Measurements from ENCODE around the gene COPRS.

The COPRS gene

DNA sequence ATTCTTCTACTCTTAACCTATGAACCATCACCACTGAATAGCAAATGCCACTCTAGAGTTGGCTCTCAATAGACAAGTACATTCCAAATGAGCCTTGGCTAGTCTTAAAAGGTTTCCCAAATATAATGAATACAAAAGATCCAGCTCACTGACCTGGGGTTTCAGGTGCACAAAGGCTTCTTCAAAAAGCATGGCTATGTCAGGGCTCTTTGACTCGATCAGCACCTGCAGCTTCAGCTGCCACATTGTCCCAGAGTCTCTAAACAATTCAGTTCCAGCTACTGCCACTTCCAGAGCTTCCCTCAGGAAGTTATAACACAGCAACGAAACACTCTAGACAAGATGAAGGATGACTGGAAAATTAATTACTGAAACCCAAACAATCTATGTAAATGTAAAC, 16.0 kb upstream of the COPRS start:
- Histone ChIP-seq H3K9me3 (ENCODE audit: insufficient read depth, low read depth, low read length) (no peaks in the 10 kb centered on the region), H3K4me1 (ENCODE audit: insufficient read depth, low read length, poor library complexity, severe bottlenecking) (no peaks in the 10 kb centered on the region), H3K36me3 (ENCODE audit: insufficient read depth, low read length) (peaks cover 71% of the 10 kb centered on the region; the same call in 1 of the 2 replicates), H3K79me2 (ENCODE audit: insufficient read depth, low read length) (no peaks in the 10 kb centered on the region), H4K20me1 (ENCODE audit: insufficient read depth, low read length, poor library complexity, severe bottlenecking) (no peaks in the 10 kb centered on the region), H3K4me2 (ENCODE audit: low read depth, low read length, poor library complexity, severe bottlenecking) (no peak overlapping the region), H3K9ac (ENCODE audit: low read depth, low read length, poor library complexity, severe bottlenecking) (no peak overlapping the region), H3K9me2 (replicated peaks; ENCODE audit: low read depth, low read length) (no peaks in the 10 kb centered on the region), H3K4me3 (ENCODE audit: low read length, poor library complexity, severe bottlenecking) (no peak overlapping the region), H2AFZ (ENCODE audit: low read length) (no peak overlapping the region), H3K27me3 (ENCODE audit: insufficient read depth, low read length, poor library complexity, severe bottlenecking) (no peaks in the 10 kb centered on the region), H3F3A (ENCODE audit: low read depth) (no peaks in the 10 kb centered on the region)
- TF ChIP-seq EZH2phosphoT487 (IDR thresholded peaks at IDR 0.05; ENCODE audit: borderline replicate concordance), result no peak
- TF ChIP-seq CTCF (conservative IDR thresholded peaks at IDR 0.05; ENCODE audit: low read length), result no peak

- Histone ChIP-seq H3K27me3 (ENCODE audit: insufficient read depth, low read length, poor library complexity, severe bottlenecking) (no peaks in the 10 kb centered on the region), H4K20me1 (ENCODE audit: insufficient read depth, low read length, poor library complexity, severe bottlenecking) (no peaks in the 10 kb centered on the region), H3K9me3 (ENCODE audit: insufficient read depth, low read depth, low read length) (no peaks in the 10 kb centered on the region), H2AFZ (ENCODE audit: low read length) (no peak overlapping the region), H3K4me1 (ENCODE audit: insufficient read depth, low read length, poor library complexity, severe bottlenecking) (no peaks in the 10 kb centered on the region), H3K9ac (ENCODE audit: low read depth, low read length, poor library complexity, severe bottlenecking) (no peak overlapping the region), H3K9me2 (replicated peaks; ENCODE audit: low read depth, low read length) (no peaks in the 10 kb centered on the region), H3K4me3 (ENCODE audit: low read length, poor library complexity, severe bottlenecking) (no peak overlapping the region), H3K36me3 (ENCODE audit: insufficient read depth, low read length) (peaks cover 66% of the 10 kb centered on the region; the same call in 1 of the 2 replicates), H3K4me2 (ENCODE audit: low read depth, low read length, poor library complexity, severe bottlenecking) (no peak overlapping the region), H3F3A (ENCODE audit: low read depth) (no peaks in the 10 kb centered on the region), H3K79me2 (ENCODE audit: insufficient read depth, low read length) (no peaks in the 10 kb centered on the region)
- TF ChIP-seq EZH2phosphoT487 (IDR thresholded peaks at IDR 0.05; ENCODE audit: borderline replicate concordance), result no peak
- no peak for TF ChIP-seq CTCF (conservative IDR thresholded peaks at IDR 0.05; ENCODE audit: low read length)
Observed at GRCh38 chr17:31869797-31870568, 10.9 kb upstream of the COPRS start.

DNA sequence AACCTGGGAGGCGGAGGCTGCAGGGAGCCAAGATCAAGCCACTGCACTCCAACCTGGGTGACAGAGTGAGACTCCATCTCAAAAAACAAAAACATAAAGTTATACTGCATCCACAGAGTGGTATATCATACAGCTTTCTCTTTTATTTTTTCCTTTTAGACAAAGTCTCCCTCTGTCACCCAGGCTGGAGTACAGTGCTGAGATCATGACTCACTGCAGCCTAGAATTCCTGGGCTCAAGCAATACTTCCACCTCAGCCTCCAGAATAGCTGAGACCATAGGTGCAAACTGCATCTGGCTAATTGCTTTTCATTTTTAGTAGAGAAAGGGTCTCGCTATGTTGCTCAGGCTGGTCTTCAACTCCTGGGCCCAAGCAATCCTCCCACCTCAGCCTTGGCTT, 10.0 kb upstream of the COPRS start:
- no peak overlapping the region for H3K4me2 ChIP-seq (ENCODE audit: low read depth, low read length, poor library complexity, severe bottlenecking)
- no peaks in the 10 kb centered on the region for H3K9me2 ChIP-seq (replicated peaks; ENCODE audit: low read depth, low read length)
- H3K4me1 ChIP-seq (ENCODE audit: insufficient read depth, low read length, poor library complexity, severe bottlenecking), result no peaks in the 10 kb centered on the region
- no peak overlapping the region for H3K9ac ChIP-seq (ENCODE audit: low read depth, low read length, poor library complexity, severe bottlenecking)
- peaks cover 72% of the 10 kb centered on the region; the same call in 1 of the 2 replicates for H3K36me3 ChIP-seq (ENCODE audit: insufficient read depth, low read length)
- no peaks in the 10 kb centered on the region for H3K9me3 ChIP-seq (ENCODE audit: insufficient read depth, low read depth, low read length)
- H3F3A ChIP-seq (ENCODE audit: low read depth), result no peaks in the 10 kb centered on the region
- no peaks in the 10 kb centered on the region for H3K27me3 ChIP-seq (ENCODE audit: insufficient read depth, low read length, poor library complexity, severe bottlenecking)
- no peak overlapping the region for H3K4me3 ChIP-seq (ENCODE audit: low read length, poor library complexity, severe bottlenecking)
- H4K20me1 ChIP-seq (ENCODE audit: insufficient read depth, low read length, poor library complexity, severe bottlenecking), result no peaks in the 10 kb centered on the region
- no peak overlapping the region for H2AFZ ChIP-seq (ENCODE audit: low read length)
- TF ChIP-seq CTCF (conservative IDR thresholded peaks at IDR 0.05; ENCODE audit: low read length) (no peak), EZH2phosphoT487 (IDR thresholded peaks at IDR 0.05; ENCODE audit: borderline replicate concordance) (no peak)
- H3K79me2 ChIP-seq (ENCODE audit: insufficient read depth, low read length), result no peaks in the 10 kb centered on the region
